Body of pancreas (tissue), 4 donors: ENCODE measurements around the gene NYNRIN.

Experiments used
- POLR2A ChIP-seq, 3 donors: fragments of 450-650 bp; IDR thresholded peaks; one replicate each; pipeline ENCODE4 v1.6.1; 2016; ENCODE audit warnings: antibody characterized with exemption in 3 of 3, mild to moderate bottlenecking in 2 of 3
- TF ChIP-seq, protein P1 (sequence below), 7 experiments: fragments of 450-650 bp in 4 of 7; fragments of 200-600 bp in 3 of 7; sonication (generic) in 3 of 7; IDR thresholded peaks; one replicate each; pipeline ENCODE4 v1.5.1; 2016 to 2019; ENCODE audit warnings: antibody characterized with exemption in 7 of 7

DNA sequence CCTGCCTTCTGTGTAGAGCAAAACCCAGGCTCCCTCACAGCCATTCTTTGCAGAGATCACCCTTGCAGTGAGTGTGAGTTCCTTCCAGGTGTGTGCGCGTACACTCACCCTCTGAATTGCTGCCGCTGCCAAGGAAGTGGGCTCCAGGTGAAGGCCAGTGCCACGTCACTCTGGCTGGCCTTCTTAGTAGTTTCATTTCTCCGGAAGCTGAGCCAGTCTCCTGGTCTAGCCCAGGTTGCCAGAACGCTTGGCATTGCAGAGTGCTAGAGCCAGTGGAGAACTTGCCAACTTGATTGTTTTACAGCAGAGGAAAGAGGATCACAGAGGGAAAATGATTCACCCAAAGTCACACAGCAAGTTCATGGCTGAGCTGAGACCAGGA lies 19.7 kb downstream of the NYNRIN start:
- TF ChIP-seq, protein P1, sequence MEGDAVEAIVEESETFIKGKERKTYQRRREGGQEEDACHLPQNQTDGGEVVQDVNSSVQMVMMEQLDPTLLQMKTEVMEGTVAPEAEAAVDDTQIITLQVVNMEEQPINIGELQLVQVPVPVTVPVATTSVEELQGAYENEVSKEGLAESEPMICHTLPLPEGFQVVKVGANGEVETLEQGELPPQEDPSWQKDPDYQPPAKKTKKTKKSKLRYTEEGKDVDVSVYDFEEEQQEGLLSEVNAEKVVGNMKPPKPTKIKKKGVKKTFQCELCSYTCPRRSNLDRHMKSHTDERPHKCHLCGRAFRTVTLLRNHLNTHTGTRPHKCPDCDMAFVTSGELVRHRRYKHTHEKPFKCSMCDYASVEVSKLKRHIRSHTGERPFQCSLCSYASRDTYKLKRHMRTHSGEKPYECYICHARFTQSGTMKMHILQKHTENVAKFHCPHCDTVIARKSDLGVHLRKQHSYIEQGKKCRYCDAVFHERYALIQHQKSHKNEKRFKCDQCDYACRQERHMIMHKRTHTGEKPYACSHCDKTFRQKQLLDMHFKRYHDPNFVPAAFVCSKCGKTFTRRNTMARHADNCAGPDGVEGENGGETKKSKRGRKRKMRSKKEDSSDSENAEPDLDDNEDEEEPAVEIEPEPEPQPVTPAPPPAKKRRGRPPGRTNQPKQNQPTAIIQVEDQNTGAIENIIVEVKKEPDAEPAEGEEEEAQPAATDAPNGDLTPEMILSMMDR (IDR thresholded peaks at IDR 0.05), result no peak
- TF ChIP-seq POLR2A (IDR thresholded peaks at IDR 0.05), result peak; percentile 40 to 73 (median 70)
